ENCODE measurements around the gene SSPN. TPM values are rescaled to one million over a fixed set of nuclear protein-coding genes. Genes with fewer than 3 reads are reported as not detected.

SSPN gene
- total RNA-seq, 2 donors from 2014 or later: 3.3 to 6.7 TPM

GRCh38 chr12:26271024-26271423, 75.7 kb downstream of the SSPN start:
- TF ChIP-seq POLR2A (IDR thresholded peaks at IDR 0.05) (no peak), CTCF (IDR thresholded peaks at IDR 0.05) (no peak)
- no peaks in the 10 kb centered on the region for H3K27me3 ChIP-seq
- H3K4me3 ChIP-seq: no peak overlapping the region
- ATAC-seq (no peak), DNase-seq (no peak)
- no peaks in the 10 kb centered on the region for H3K9me3 ChIP-seq
- peaks cover 35% of the 10 kb centered on the region for H3K4me1 ChIP-seq
- no peaks in the 10 kb centered on the region for H3K36me3 ChIP-seq (replicated peaks in 1 of 2; ENCODE audit: insufficient read depth in 1 of 2, low read depth in 2 of 2)
- peak overlapping the region in 3 of 4 donors; percentile 57 to 72 (median 71) for H3K27ac ChIP-seq
- WGBS, 2 donors: 50% methylated on average over 2 of the region's 2 CpGs
- intact Hi-C loops (cut with DNase I): no loop called here

- TF ChIP-seq CTCF (IDR thresholded peaks at IDR 0.05) (no peak), POLR2A (IDR thresholded peaks at IDR 0.05) (no peak)
- ATAC-seq: peak; percentile 19
- H3K27me3 ChIP-seq: no peaks in the 10 kb centered on the region
Observed at GRCh38 chr12:26271889-26272492, 76.6 kb downstream of the SSPN start.

GRCh38 chr12:26272851-26273250, 77.5 kb downstream of the SSPN start:
- H3K9me3 ChIP-seq: no peaks in the 10 kb centered on the region
- no peak overlapping the region for H3K4me3 ChIP-seq
- DNase-seq: no peak
- WGBS, 2 donors: 67 to 97% methylated on average over 2 of the region's 2 CpGs
- no peaks in the 10 kb centered on the region for H3K27me3 ChIP-seq
- intact Hi-C loops (cut with DNase I): no loop called here
- H3K36me3 ChIP-seq (replicated peaks in 1 of 2; ENCODE audit: insufficient read depth in 1 of 2, low read depth in 2 of 2): no peaks in the 10 kb centered on the region
- TF ChIP-seq CTCF (IDR thresholded peaks at IDR 0.05) (no peak), POLR2A (IDR thresholded peaks at IDR 0.05) (no peak)
- ATAC-seq: no peak
- H3K27ac ChIP-seq: peak overlapping the region in 2 of 4 donors; percentile 57 to 72
- peaks cover 35% of the 10 kb centered on the region for H3K4me1 ChIP-seq

More at GRCh38 chr12:26271889-26272492, 76.6 kb downstream of the SSPN start:
- DNase-seq: peak; percentile 71 to 82 (median 81)
- H3K4me3 ChIP-seq: no peak overlapping the region
- H3K27ac ChIP-seq: peak overlapping the region in 3 of 4 donors; percentile 57 to 72 (median 71)
- H3K9me3 ChIP-seq: no peaks in the 10 kb centered on the region
- 50 to 60% methylated on average over 14 of the region's 14 CpGs for WGBS, 2 donors
- H3K4me1 ChIP-seq: peaks cover 35% of the 10 kb centered on the region
- intact Hi-C loops (cut with DNase I): no loop called here
- H3K36me3 ChIP-seq (replicated peaks in 1 of 2; ENCODE audit: insufficient read depth in 1 of 2, low read depth in 2 of 2): no peaks in the 10 kb centered on the region

GRCh38 chr12:26273811-26274210, 78.4 kb downstream of the SSPN start:
- no peak for DNase-seq
- 61 to 71% methylated on average over 5 to 6 of the region's 6 CpGs for WGBS, 2 donors
- Histone ChIP-seq H3K4me1 (peaks cover 30% of the 10 kb centered on the region), H3K27ac (peak overlapping the region; percentile 48 to 90 (median 86)), H3K4me3 (no peak overlapping the region), H3K27me3 (no peaks in the 10 kb centered on the region), H3K9me3 (no peaks in the 10 kb centered on the region), H3K36me3 (replicated peaks in 1 of 2; ENCODE audit: insufficient read depth in 1 of 2, low read depth in 2 of 2) (no peaks in the 10 kb centered on the region)
- intact Hi-C loops (cut with DNase I): no loop called here
- TF ChIP-seq CTCF (IDR thresholded peaks at IDR 0.05): no peak
- no peak for TF ChIP-seq POLR2A (IDR thresholded peaks at IDR 0.05)
- no peak for ATAC-seq
